ENCODE measurements around the gene KCNG1. TPM values are rescaled to one million over a fixed set of nuclear protein-coding genes. Genes with fewer than 3 reads are reported as not detected.

KCNG1 gene
- total and polyA plus RNA-seq, 2 of the 8 experiments (the other 6 are each of a cell fraction or from before 2014, with no cell fraction given): 16.0 to 18.0 TPM

DNA sequence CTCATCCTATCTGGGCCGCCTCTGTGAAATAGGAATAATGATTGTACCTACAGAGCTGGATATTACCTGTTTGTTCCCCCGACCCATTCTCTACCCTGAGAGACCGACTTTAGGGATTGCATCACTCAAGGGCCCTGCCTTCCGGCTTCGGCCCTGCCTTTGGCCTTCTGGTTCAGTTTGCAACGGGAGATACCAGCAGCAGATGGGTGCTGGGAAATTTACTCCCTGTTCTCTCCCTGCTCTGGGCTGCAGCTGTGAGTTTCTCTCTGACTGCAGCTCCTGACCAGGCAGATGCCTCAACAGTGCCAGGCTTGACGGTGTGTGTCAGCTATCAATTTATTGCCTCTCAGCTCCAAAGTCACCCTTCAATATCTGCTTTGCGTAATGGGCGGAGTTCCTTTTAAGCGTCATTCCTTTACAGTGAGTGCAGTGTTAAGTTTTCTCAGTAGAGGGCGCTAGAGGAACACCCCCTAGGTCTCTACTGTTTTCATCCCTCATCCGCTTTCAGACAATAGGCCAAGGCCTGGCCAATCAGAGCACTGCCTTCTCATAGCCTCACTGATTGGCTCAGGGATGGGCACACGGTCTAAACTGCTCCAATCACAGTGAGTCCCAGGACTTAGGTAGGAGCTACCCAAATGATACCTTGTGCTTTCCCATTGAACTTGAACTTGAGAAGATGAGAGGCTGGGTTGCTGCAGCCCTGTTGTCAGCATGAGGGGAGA, 30.0 kb downstream of the KCNG1 start:
- DNase-seq (ENCODE audit: low read depth in 1 of 2, low spot score in 2 of 2) (peak; percentile 66 to 82), FAIRE-seq (peak; percentile 99)
- Histone ChIP-seq H3K14ac (ENCODE audit: insufficient read length) (no peak overlapping the region), H2BK5ac (ENCODE audit: low read depth, low read length) (peak overlapping the region; percentile 89; the same call in 1 of the 2 replicates), H2BK15ac (ENCODE audit: low read length) (0 out of 2 replicates have a peak overlapping the region, but pooled peaks have one; percentile 22), H2AFZ (ENCODE audit: low read length) (peak overlapping the region; percentile 52; the same call in 1 of the 2 replicates), H3K4me1 (replicated peaks in 1 of 4; ENCODE audit: control insufficient read depth in 3 of 4, insufficient read depth in 4 of 4, low read length in 3 of 4) (peaks cover 3 to 19% (median 8%) of the 10 kb centered on the region in 4 experiments; a peak in 6 of 7 replicates), H3K9ac (replicated peaks in 1 of 4; ENCODE audit: extremely low read depth in 1 of 4, low read depth in 3 of 4, low read length in 3 of 4) (peak overlapping the region in 1 of 4 experiments; percentile 35; a peak in 2 of 7 replicates), H3K79me2 (ENCODE audit: control insufficient read depth in 1 of 2, insufficient read depth in 2 of 2, low read length in 2 of 2) (no peaks in the 10 kb centered on the region), H3K4me3 (ENCODE audit: extremely low read depth in 1 of 4, insufficient read depth in 2 of 4, low read depth in 3 of 4, low read length in 4 of 4) (peak overlapping the region in 3 of 4 experiments; percentile 8 to 40 (median 16); a peak in 4 of 8 replicates), H3K79me1 (ENCODE audit: low read depth, low read length) (no peaks in the 10 kb centered on the region), H3K23me2 (ENCODE audit: low read depth, low read length) (no peaks in the 10 kb centered on the region), H4K5ac (ENCODE audit: insufficient read length, low read depth, low read length) (peak overlapping the region; percentile 44), H3K4me2 (ENCODE audit: insufficient read depth in 1 of 2, low read depth in 2 of 2, low read length in 2 of 2) (peak overlapping the region; percentile 16 to 65), H3K23ac (ENCODE audit: insufficient read length) (no peak overlapping the region), H2AK5ac (ENCODE audit: low read depth, low read length) (no peak overlapping the region), H4K91ac (replicated peaks; ENCODE audit: insufficient read length, low read length) (peak overlapping the region; percentile 70), H2BK12ac (ENCODE audit: low read depth, low read length) (peak overlapping the region; percentile 76; the same call in 1 of the 2 replicates), H3K18ac (ENCODE audit: extremely low read depth, low read length) (peak overlapping the region; percentile 88), H4K20me1 (replicated peaks in 1 of 2; ENCODE audit: control insufficient read depth in 1 of 2, insufficient read depth in 2 of 2, low read length in 2 of 2) (no peaks in the 10 kb centered on the region), H2BK120ac (replicated peaks; ENCODE audit: low read depth, low read length) (peak overlapping the region; percentile 74), H3K9me3 (ENCODE audit: insufficient read depth in 2 of 2, low read depth in 1 of 2, low read length in 1 of 2) (no peaks in the 10 kb centered on the region), H3K27me3 (replicated peaks in 1 of 4; ENCODE audit: control insufficient read depth in 3 of 4, extremely low read depth in 1 of 4, insufficient read depth in 3 of 4, low read length in 3 of 4) (peaks cover 0 to 2% (median 0%) of the 10 kb centered on the region in 4 experiments; a peak in 1 of 7 replicates), H2BK20ac (ENCODE audit: low read length) (peak overlapping the region; percentile 97; the same call in 1 of the 2 replicates), H4K8ac (ENCODE audit: extremely low read depth, insufficient read depth, low read length) (peak overlapping the region; percentile 77; the same call in 1 of the 2 replicates), H3K36me3 (ENCODE audit: control insufficient read depth in 2 of 4, insufficient read depth in 4 of 4, low read length in 3 of 4) (no peaks in the 10 kb centered on the region), H3K27ac (ENCODE audit: low read depth, low read length) (peak overlapping the region; percentile 44; the same call in 1 of the 2 replicates), H3K56ac (replicated peaks; ENCODE audit: insufficient read length, low read depth, low read length) (peak overlapping the region; percentile 26), H3K4ac (replicated peaks; ENCODE audit: insufficient read length, low read depth, low read length) (peak overlapping the region; percentile 34)
- ChIA-PET CTCF (ENCODE audit: partially characterized antibody) (interaction anchor here (0.5 to 14.3 kb wide), 61 partner anchors 9 to 708 kb away, joined by 3 to 245 read pairs (median 4); no protein-coding TSS in a partner anchor), POLR2A (ENCODE audit: partially characterized antibody) (interaction anchor here (0.6 to 3.4 kb wide), 17 partner anchors 11 to 604 kb away, joined by 3 to 30 read pairs (median 3); no protein-coding TSS in a partner anchor)
- 26% methylated on average over 13 of the region's 13 CpGs; no CpG with 5 or more reads in 1 of the 2 experiments for WGBS, 2 experiments (ENCODE audit: extremely low coverage in 1 of 2, insufficient coverage in 1 of 2, insufficient read length in 1 of 2, insufficient replicate concordance in 2 of 2, low coverage in 1 of 2, low lambda C conversion rate in 2 of 2, missing lambda C conversion rate in 1 of 2)
- TF ChIP-seq BRCA1 (IDR thresholded peaks at IDR 0.05; ENCODE audit: low read depth, low read length) (no peak), YY1 (IDR thresholded peaks at IDR 0.05; ENCODE audit: low read depth, low read length) (no peak; the same call in 1 of the 2 replicates), SUZ12 (IDR thresholded peaks at IDR 0.05; ENCODE audit: low read length) (no peak), EGR1 (IDR thresholded peaks at IDR 0.05; ENCODE audit: borderline replicate concordance, low read depth, low read length) (no peak), CEBPB (IDR thresholded peaks at IDR 0.05; ENCODE audit: low read depth, low read length) (peak; percentile 92), HDAC6 (IDR thresholded peaks at IDR 0.05; ENCODE audit: low read depth, low read length) (no peak), RXRA (IDR thresholded peaks at IDR 0.05; ENCODE audit: insufficient read depth, low read depth, low read length) (no peak), FOSL1 (IDR thresholded peaks at IDR 0.05; ENCODE audit: insufficient read depth, low read depth, low read length) (no peak), KDM4A (IDR thresholded peaks at IDR 0.05; ENCODE audit: low read depth, low read length, severe bottlenecking) (peak; percentile 27), TAF1 (IDR thresholded peaks at IDR 0.05; ENCODE audit: low read depth, low read length) (no peak)

Measured in H1 (cell line).